ENCODE data around the gene KRT85. TPM values are rescaled to one million over a fixed set of nuclear protein-coding genes. Genes with fewer than 3 reads are reported as not detected.

The KRT85 gene
- total RNA-seq, 1 donor from 2014 or later: not detected

GRCh38 chr12:52356762-52357580 lies 10.3 kb downstream of the KRT85 start:
- no peak for DNase-seq (ENCODE audit: low spot score)
- no peaks in the 10 kb centered on the region for H3F3A ChIP-seq (ENCODE audit: low read depth)
- no peak overlapping the region for H3K27ac ChIP-seq
- no peaks in the 10 kb centered on the region for H3K36me3 Mint-ChIP-seq
- no peaks in the 10 kb centered on the region for H3K27me3 ChIP-seq
- H3K27me3 Mint-ChIP-seq (ENCODE audit: insufficient read depth, low read depth): peaks cover 7% of the 10 kb centered on the region
- no peak overlapping the region for H3K4me3 Mint-ChIP-seq
- no peak overlapping the region for H3K4me2 ChIP-seq
- peaks cover 15% of the 10 kb centered on the region for H3K4me1 Mint-ChIP-seq
- no peaks in the 10 kb centered on the region for H3K9me3 Mint-ChIP-seq
- no peak overlapping the region for H3K27ac Mint-ChIP-seq
- H3K9me3 ChIP-seq (ENCODE audit: low read depth): no peaks in the 10 kb centered on the region
- no peaks in the 10 kb centered on the region for H3K79me2 ChIP-seq (ENCODE audit: low read depth)
- H3K4me3 ChIP-seq: no peak overlapping the region
- no peaks in the 10 kb centered on the region for H4K20me1 ChIP-seq (ENCODE audit: low read depth)
- TF ChIP-seq EZH2 (IDR thresholded peaks at IDR 0.05) (no peak), EZH2phosphoT487 (IDR thresholded peaks at IDR 0.05) (no peak), CTCF (IDR thresholded peaks at IDR 0.05) (no peak)
- H3K4me1 ChIP-seq: no peaks in the 10 kb centered on the region
- H2AFZ ChIP-seq (replicated peaks): no peak overlapping the region
- H3K9ac ChIP-seq: no peak overlapping the region
- no peaks in the 10 kb centered on the region for H3K36me3 ChIP-seq

GRCh38 chr12:52356031-52356761 lies 11.1 kb downstream of the KRT85 start:
- Mint-ChIP-seq H3K4me1 (peaks cover 15% of the 10 kb centered on the region), H3K27me3 (ENCODE audit: insufficient read depth, low read depth) (peaks cover 7% of the 10 kb centered on the region), H3K9me3 (no peaks in the 10 kb centered on the region), H3K27ac (no peak overlapping the region), H3K36me3 (no peaks in the 10 kb centered on the region), H3K4me3 (no peak overlapping the region)
- DNase-seq (ENCODE audit: low spot score): no peak
- no peak overlapping the region for H3K9ac ChIP-seq
- no peaks in the 10 kb centered on the region for H3K79me2 ChIP-seq (ENCODE audit: low read depth)
- no peak overlapping the region for H3K27ac ChIP-seq
- no peaks in the 10 kb centered on the region for H3K9me3 ChIP-seq (ENCODE audit: low read depth)
- no peak overlapping the region for H2AFZ ChIP-seq (replicated peaks)
- no peaks in the 10 kb centered on the region for H4K20me1 ChIP-seq (ENCODE audit: low read depth)
- no peak overlapping the region for H3K4me3 ChIP-seq
- no peaks in the 10 kb centered on the region for H3K4me1 ChIP-seq
- no peaks in the 10 kb centered on the region for H3F3A ChIP-seq (ENCODE audit: low read depth)
- no peak overlapping the region for H3K4me2 ChIP-seq
- H3K27me3 ChIP-seq: no peaks in the 10 kb centered on the region
- TF ChIP-seq EZH2 (IDR thresholded peaks at IDR 0.05): no peak
- TF ChIP-seq CTCF (IDR thresholded peaks at IDR 0.05): no peak
- TF ChIP-seq EZH2phosphoT487 (IDR thresholded peaks at IDR 0.05): no peak
- no peaks in the 10 kb centered on the region for H3K36me3 ChIP-seq

DNA sequence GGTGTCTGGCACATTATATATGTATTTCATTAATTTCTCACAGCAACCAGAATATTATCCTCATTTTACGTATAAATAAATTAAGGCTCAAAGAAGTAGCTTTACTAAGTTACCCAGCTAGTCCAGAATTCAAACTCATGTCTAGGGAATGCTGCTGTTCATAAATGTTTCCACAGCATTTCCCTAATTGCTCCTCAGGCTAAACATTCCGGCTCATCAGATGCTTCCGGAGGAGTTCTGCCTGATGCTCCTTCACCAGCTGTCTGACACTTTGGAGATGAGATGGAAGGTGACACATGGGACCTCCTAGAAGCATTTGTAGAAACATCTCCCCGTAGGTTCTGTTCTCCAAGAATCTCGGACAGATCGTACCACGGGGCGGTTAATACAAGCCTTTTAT lies 12.1 kb downstream of the KRT85 start:
- Histone ChIP-seq H3K4me1 (no peaks in the 10 kb centered on the region), H3K79me2 (ENCODE audit: low read depth) (no peaks in the 10 kb centered on the region), H3K4me2 (no peak overlapping the region), H3K9ac (no peak overlapping the region), H3K36me3 (no peaks in the 10 kb centered on the region), H2AFZ (replicated peaks) (no peak overlapping the region), H3K9me3 (ENCODE audit: low read depth) (no peaks in the 10 kb centered on the region), H3F3A (ENCODE audit: low read depth) (no peaks in the 10 kb centered on the region), H4K20me1 (ENCODE audit: low read depth) (no peaks in the 10 kb centered on the region), H3K27ac (no peak overlapping the region), H3K27me3 (no peaks in the 10 kb centered on the region), H3K4me3 (no peak overlapping the region)
- no peaks in the 10 kb centered on the region for H3K36me3 Mint-ChIP-seq
- TF ChIP-seq EZH2phosphoT487 (IDR thresholded peaks at IDR 0.05) (no peak), EZH2 (IDR thresholded peaks at IDR 0.05) (no peak)
- H3K4me3 Mint-ChIP-seq: no peak overlapping the region
- H3K4me1 Mint-ChIP-seq: peaks cover 15% of the 10 kb centered on the region
- DNase-seq (ENCODE audit: low spot score): no peak
- H3K27me3 Mint-ChIP-seq (ENCODE audit: insufficient read depth, low read depth): peaks cover 4% of the 10 kb centered on the region
- H3K27ac Mint-ChIP-seq: no peak overlapping the region
- no peaks in the 10 kb centered on the region for H3K9me3 Mint-ChIP-seq

Measured in neural progenitor cell (in vitro differentiated cells).